ENCODE data around the gene CEP63.

GRCh38 chr3:134441321-134441720 is 44.5 kb upstream of the CEP63 start:
- TF ChIP-seq POLR2A (IDR thresholded peaks at IDR 0.05; ENCODE audit: low read depth) (no peak), CTCF (IDR thresholded peaks at IDR 0.05) (no peak)
